ENCODE data around the gene BORCS8. TPM values are rescaled to one million over a fixed set of nuclear protein-coding genes. Genes with fewer than 3 reads are reported as not detected.

Gene BORCS8
- total and polyA plus RNA-seq, 2 donors (not counting 3 experiments of a cell fraction or from before 2014, with no cell fraction given): 37.4 to 45.8 TPM

- H4K20me1 ChIP-seq (replicated peaks; ENCODE audit: control insufficient read depth, extremely low read depth, insufficient read depth, low read length): no peaks in the 10 kb centered on the region
- no peaks in the 10 kb centered on the region for H3K27me3 ChIP-seq (ENCODE audit: control insufficient read depth in 2 of 2, insufficient read depth in 2 of 2, low read length in 2 of 2)
- BruUV-seq (replicated peaks): no TSS peak
- dilution Hi-C loops (cut with MboI; ENCODE audit: extremely low pct_ligation_motif_present, low sequenced_read_pairs) (no loop called here), intact Hi-C loops (cut with micrococcal nuclease) (no loop called here)
- H3K9me1 ChIP-seq (replicated peaks; ENCODE audit: control insufficient read depth, extremely low read depth, insufficient read depth, low read length): no peaks in the 10 kb centered on the region
- H3K9ac ChIP-seq (replicated peaks; ENCODE audit: extremely low read depth, insufficient read depth, low read length): no peak overlapping the region
- no peaks in the 10 kb centered on the region for H3K79me2 ChIP-seq (ENCODE audit: control insufficient read depth, insufficient read depth, low read length)
- CTCF ChIA-PET: interaction anchor here (1.8 kb wide), 1 partner anchor 9 kb away, joined by 10 read pairs; no protein-coding TSS in a partner anchor
- TF ChIP-seq GATA2 (IDR thresholded peaks at IDR 0.05; ENCODE audit: insufficient read depth, insufficient read length, low read depth, low read length): no peak
- TF ChIP-seq EZH2 (IDR thresholded peaks at IDR 0.05; ENCODE audit: borderline replicate concordance, low read depth, low read length, severe bottlenecking): no peak
- TF ChIP-seq FOS (IDR thresholded peaks at IDR 0.05; ENCODE audit: borderline replicate concordance, insufficient read depth, low read length): no peak
- TF ChIP-seq POLR2A (IDR thresholded peaks at IDR 0.05; ENCODE audit: low read depth, low read length): no peak
- no peak for TF ChIP-seq POLR2AphosphoS5 (IDR thresholded peaks at IDR 0.05; ENCODE audit: insufficient read depth, low read depth, low read length)
- no peak for TF ChIP-seq JUN (IDR thresholded peaks at IDR 0.05; ENCODE audit: borderline replicate concordance, insufficient read depth, insufficient read length, low read depth)
- no peak for TF ChIP-seq CTCF (IDR thresholded peaks at IDR 0.05; ENCODE audit: extremely low read depth in 1 of 2, insufficient read depth in 1 of 2, low read depth in 1 of 2, low read length in 2 of 2)
- TF ChIP-seq, protein P1, sequence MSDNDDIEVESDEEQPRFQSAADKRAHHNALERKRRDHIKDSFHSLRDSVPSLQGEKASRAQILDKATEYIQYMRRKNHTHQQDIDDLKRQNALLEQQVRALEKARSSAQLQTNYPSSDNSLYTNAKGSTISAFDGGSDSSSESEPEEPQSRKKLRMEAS (IDR thresholded peaks at IDR 0.05; ENCODE audit: insufficient read depth, insufficient read length): no peak
- no peak overlapping the region for H3K4me3 ChIP-seq (replicated peaks in 1 of 3; ENCODE audit: insufficient read depth in 1 of 3, low read depth in 1 of 3, low read length in 3 of 3)
- no peaks in the 10 kb centered on the region for H3K36me3 ChIP-seq (ENCODE audit: control insufficient read depth in 2 of 2, extremely low read depth in 1 of 2, insufficient read depth in 2 of 2, low read length in 2 of 2)
- DNase-seq (ENCODE audit: low read depth, low spot score) (no peak), FAIRE-seq (no peak)
- no peak overlapping the region for H3K4me2 ChIP-seq (ENCODE audit: insufficient read depth, low read length)
- POLR2A ChIA-PET: no interaction called here
- no peak overlapping the region for H3K27ac ChIP-seq (ENCODE audit: insufficient read depth, low read depth, low read length)
- peaks cover 2% of the 10 kb centered on the region for H3K9me3 ChIP-seq (replicated peaks; ENCODE audit: control insufficient read depth, insufficient read depth, low read length)
- no peak overlapping the region for H2AFZ ChIP-seq (ENCODE audit: low read depth, low read length)
- H3K4me1 ChIP-seq (ENCODE audit: control insufficient read depth, extremely low read depth, insufficient read depth, low read length): no peaks in the 10 kb centered on the region
Measured at GRCh38 chr19:19234220-19234816, 42.4 kb upstream of the BORCS8 start.
